ENCODE results near the gene PRPSAP2.

DNA sequence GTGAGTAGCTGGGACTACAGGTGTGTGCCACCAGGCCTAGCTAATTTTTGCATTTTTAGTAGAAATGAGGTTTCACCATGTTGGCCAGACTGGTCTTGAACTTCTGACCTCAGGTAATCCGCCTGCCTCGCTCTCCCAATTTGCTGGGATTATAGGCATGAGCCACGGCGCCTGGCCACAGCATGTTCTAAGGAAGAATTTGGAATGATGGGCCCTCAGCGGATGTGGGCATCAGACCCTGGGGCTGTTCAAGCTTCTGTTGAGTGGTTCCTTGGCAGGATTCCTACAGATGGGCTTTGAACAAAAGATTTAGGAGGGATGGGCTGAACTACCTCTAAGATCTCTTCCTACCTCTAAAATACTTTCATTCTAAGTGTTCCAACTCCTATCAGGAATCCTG, 4.1 kb downstream of the PRPSAP2 start:
- TF ChIP-seq POLR2AphosphoS5 (IDR thresholded peaks at IDR 0.05) (no peak), POLR2A (IDR thresholded peaks at IDR 0.05) (no peak), EP300 (IDR thresholded peaks at IDR 0.05) (no peak)
- TF ChIP-seq, protein P1, sequence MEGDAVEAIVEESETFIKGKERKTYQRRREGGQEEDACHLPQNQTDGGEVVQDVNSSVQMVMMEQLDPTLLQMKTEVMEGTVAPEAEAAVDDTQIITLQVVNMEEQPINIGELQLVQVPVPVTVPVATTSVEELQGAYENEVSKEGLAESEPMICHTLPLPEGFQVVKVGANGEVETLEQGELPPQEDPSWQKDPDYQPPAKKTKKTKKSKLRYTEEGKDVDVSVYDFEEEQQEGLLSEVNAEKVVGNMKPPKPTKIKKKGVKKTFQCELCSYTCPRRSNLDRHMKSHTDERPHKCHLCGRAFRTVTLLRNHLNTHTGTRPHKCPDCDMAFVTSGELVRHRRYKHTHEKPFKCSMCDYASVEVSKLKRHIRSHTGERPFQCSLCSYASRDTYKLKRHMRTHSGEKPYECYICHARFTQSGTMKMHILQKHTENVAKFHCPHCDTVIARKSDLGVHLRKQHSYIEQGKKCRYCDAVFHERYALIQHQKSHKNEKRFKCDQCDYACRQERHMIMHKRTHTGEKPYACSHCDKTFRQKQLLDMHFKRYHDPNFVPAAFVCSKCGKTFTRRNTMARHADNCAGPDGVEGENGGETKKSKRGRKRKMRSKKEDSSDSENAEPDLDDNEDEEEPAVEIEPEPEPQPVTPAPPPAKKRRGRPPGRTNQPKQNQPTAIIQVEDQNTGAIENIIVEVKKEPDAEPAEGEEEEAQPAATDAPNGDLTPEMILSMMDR (IDR thresholded peaks at IDR 0.05), result no peak

All from gastroesophageal sphincter (tissue), 3 donors.